ENCODE results near the gene CEBPG.

DNA sequence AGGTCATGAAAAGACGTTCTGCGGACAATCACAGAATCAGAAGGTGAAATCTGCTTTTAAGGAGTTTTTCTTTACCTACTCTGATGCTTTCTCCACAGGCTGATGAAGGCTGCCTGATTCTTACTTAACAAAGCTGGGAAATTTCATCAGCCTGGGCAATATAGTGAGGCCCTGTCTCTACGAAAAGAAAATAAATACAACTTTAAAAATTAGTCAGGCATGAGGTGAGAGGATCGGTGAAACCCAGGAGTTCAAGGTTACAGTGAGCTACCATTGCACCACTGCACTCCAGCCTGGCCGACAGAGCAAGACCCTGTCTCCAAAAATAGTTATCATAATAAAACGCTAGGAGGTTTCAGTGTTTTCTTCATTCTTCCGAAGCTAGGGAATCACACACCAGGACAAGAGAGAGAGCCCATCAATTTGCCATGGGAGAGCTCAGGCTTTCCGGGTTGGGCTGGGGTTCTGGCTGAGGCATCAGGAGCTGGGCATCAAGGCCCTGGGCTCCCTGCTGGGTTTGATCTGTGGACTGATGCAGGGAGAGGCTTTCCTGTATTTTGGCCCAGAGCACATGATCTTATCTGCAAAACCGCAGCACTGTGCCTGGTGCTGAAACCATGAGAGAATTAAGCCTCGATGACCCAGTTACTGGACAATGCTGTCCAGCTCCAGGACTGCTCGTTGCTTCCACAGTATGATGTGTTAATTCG is 25.1 kb upstream of the CEBPG start:
- TF ChIP-seq, protein P1, sequence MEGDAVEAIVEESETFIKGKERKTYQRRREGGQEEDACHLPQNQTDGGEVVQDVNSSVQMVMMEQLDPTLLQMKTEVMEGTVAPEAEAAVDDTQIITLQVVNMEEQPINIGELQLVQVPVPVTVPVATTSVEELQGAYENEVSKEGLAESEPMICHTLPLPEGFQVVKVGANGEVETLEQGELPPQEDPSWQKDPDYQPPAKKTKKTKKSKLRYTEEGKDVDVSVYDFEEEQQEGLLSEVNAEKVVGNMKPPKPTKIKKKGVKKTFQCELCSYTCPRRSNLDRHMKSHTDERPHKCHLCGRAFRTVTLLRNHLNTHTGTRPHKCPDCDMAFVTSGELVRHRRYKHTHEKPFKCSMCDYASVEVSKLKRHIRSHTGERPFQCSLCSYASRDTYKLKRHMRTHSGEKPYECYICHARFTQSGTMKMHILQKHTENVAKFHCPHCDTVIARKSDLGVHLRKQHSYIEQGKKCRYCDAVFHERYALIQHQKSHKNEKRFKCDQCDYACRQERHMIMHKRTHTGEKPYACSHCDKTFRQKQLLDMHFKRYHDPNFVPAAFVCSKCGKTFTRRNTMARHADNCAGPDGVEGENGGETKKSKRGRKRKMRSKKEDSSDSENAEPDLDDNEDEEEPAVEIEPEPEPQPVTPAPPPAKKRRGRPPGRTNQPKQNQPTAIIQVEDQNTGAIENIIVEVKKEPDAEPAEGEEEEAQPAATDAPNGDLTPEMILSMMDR (IDR thresholded peaks at IDR 0.05) = no peak
- TF ChIP-seq POLR2A (IDR thresholded peaks at IDR 0.05) = no peak
